Neural progenitor cell (in vitro differentiated cells): ENCODE measurements around the gene ADAMTS5. TPM values are rescaled to one million over a fixed set of nuclear protein-coding genes. Genes with fewer than 3 reads are reported as not detected.

Experiments
- DNase-seq: peaks from one replicate; pipeline ENCODE4 v3.0.0-alpha.2; 2016; ENCODE audit warnings: low spot score
- H2AFZ ChIP-seq: fragments of 200-600 bp; sonication (generic); replicated peaks from 2 replicates; pipeline ENCODE4 v1.6.1; 2016; ENCODE audit warnings: antibody characterized with exemption
- H3F3A ChIP-seq: fragments of 200-600 bp; sonication (generic); 2 replicates; pipeline ENCODE4 v1.6.1; 2016; ENCODE audit warnings: antibody characterized with exemption, low read depth
- H3K27ac ChIP-seq: fragments of 200-600 bp; sonication (generic); 2 replicates; pipeline ENCODE4 v1.5.1; 2016; ENCODE audit warnings: mild to moderate bottlenecking
- H3K27me3 ChIP-seq: fragments of 200-600 bp; sonication (generic); 2 replicates; pipeline ENCODE4 v1.6.1; 2016; ENCODE audit warnings: mild to moderate bottlenecking, moderate library complexity
- H3K36me3 ChIP-seq: fragments of 200-600 bp; sonication (generic); 2 replicates; pipeline ENCODE4 v1.5.1; 2016
- H3K4me1 ChIP-seq: fragments of 200-600 bp; sonication (generic); 2 replicates; pipeline ENCODE4 v1.6.1; 2016; ENCODE audit warnings: mixed run types
- H3K4me2 ChIP-seq: fragments of 200-600 bp; sonication (generic); 2 replicates; pipeline ENCODE4 v1.6.1; 2016
- H3K4me3 ChIP-seq: fragments of 200-600 bp; sonication (generic); 2 replicates; pipeline ENCODE4 v1.5.1; 2016
- H3K79me2 ChIP-seq: fragments of 200-600 bp; sonication (generic); 2 replicates; pipeline ENCODE4 v1.6.1; 2016; ENCODE audit warnings: low read depth
- H3K9ac ChIP-seq: fragments of 200-600 bp; sonication (generic); 2 replicates; pipeline ENCODE4 v1.6.1; 2016
- H3K9me3 ChIP-seq: fragments of 200-600 bp; sonication (generic); 2 replicates; pipeline ENCODE4 v1.5.1; 2016; ENCODE audit warnings: low read depth
- H4K20me1 ChIP-seq: fragments of 200-600 bp; sonication (generic); 2 replicates; pipeline ENCODE4 v1.6.1; 2016; ENCODE audit warnings: low read depth
- H3K27ac Mint-ChIP-seq: 3 replicates; pipeline ENCODE4 v1.8.0; 2021; ENCODE audit warnings: mixed read lengths
- H3K27me3 Mint-ChIP-seq: 2 replicates; pipeline ENCODE4 v1.8.0; 2022; ENCODE audit warnings: low read depth, mild to moderate bottlenecking, inconsistent platforms, moderate library complexity, mixed read lengths; ENCODE audit not compliant: insufficient read depth
- H3K36me3 Mint-ChIP-seq: 3 replicates; pipeline ENCODE4 v1.8.0; 2021; ENCODE audit warnings: mixed read lengths
- H3K4me1 Mint-ChIP-seq: 3 replicates; pipeline ENCODE4 v1.8.0; 2021; ENCODE audit warnings: mixed read lengths
- H3K4me3 Mint-ChIP-seq: 3 replicates; pipeline ENCODE4 v1.8.0; 2021; ENCODE audit warnings: mild to moderate bottlenecking, moderate library complexity, mixed read lengths
- H3K9me3 Mint-ChIP-seq: 3 replicates; pipeline ENCODE4 v1.8.0; 2020; ENCODE audit warnings: mixed read lengths
- CTCF ChIP-seq: fragments of 200-600 bp; sonication (generic); IDR thresholded peaks from 2 replicates; pipeline ENCODE4 v1.5.1; 2017; ENCODE audit warnings: antibody characterized with exemption, mild to moderate bottlenecking
- EZH2 ChIP-seq: fragments of 200-600 bp; sonication (generic); IDR thresholded peaks from 2 replicates; pipeline ENCODE4 v1.6.1; 2017; ENCODE audit warnings: antibody characterized with exemption, mild to moderate bottlenecking, moderate library complexity
- EZH2phosphoT487 ChIP-seq: fragments of 200-600 bp; sonication (generic); IDR thresholded peaks from 2 replicates; pipeline ENCODE4 v1.6.1; 2017; ENCODE audit warnings: antibody characterized with exemption
- total RNA-seq: library from RNA; depleted of rRNA; stranded (reverse); fragments of >200 nt; gene quantifications from 2 replicates; pipeline ENCODE4 v1.2.3, GENCODE V29; 2015; ENCODE audit warnings: low replicate concordance

Gene ADAMTS5
- total RNA-seq, 1 donor from 2014 or later = not detected

DNA sequence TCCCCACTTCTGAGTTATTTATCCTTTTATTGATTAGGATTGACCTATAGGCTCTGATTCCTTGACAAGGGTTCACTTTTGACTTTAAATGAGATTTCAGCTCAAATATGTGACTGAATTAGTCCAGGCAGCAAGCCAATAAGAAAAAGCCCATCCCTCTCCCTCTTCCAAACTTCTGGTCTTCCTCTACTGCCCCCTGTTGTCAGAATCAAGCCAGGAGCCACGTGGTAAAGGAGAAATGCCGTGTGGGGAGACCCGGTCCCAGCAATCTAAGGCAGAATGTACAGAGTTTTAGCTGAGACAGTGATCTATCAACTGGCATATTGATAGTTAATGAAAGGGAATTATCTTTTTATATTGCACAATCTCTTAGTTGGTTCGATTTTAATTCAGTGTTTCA is 5.2 kb downstream of the ADAMTS5 start:
- Histone ChIP-seq H3K27ac (no peak overlapping the region), H3K9ac (no peak overlapping the region), H3K79me2 (no peaks in the 10 kb centered on the region), H3K4me2 (no peak overlapping the region), H3F3A (no peaks in the 10 kb centered on the region), H4K20me1 (no peaks in the 10 kb centered on the region), H2AFZ (no peak overlapping the region), H3K4me1 (no peaks in the 10 kb centered on the region), H3K9me3 (no peaks in the 10 kb centered on the region), H3K36me3 (no peaks in the 10 kb centered on the region), H3K27me3 (peaks cover 32% of the 10 kb centered on the region), H3K4me3 (no peak overlapping the region)
- peak; percentile 32 for DNase-seq
- Mint-ChIP-seq H3K36me3 (no peaks in the 10 kb centered on the region), H3K4me3 (no peak overlapping the region), H3K4me1 (no peaks in the 10 kb centered on the region), H3K9me3 (no peaks in the 10 kb centered on the region), H3K27ac (no peak overlapping the region), H3K27me3 (peaks cover 14% of the 10 kb centered on the region)
- TF ChIP-seq CTCF = peak; percentile 54
- TF ChIP-seq EZH2 = no peak

GRCh38 chr21:26958788-26959187 is 8.1 kb downstream of the ADAMTS5 start:
- no peaks in the 10 kb centered on the region for H3K36me3 ChIP-seq
- peaks cover 8% of the 10 kb centered on the region for H3K27me3 ChIP-seq
- no peak overlapping the region for H2AFZ ChIP-seq
- Mint-ChIP-seq H3K4me1 (no peaks in the 10 kb centered on the region), H3K36me3 (no peaks in the 10 kb centered on the region), H3K27me3 (no peaks in the 10 kb centered on the region), H3K27ac (no peak overlapping the region), H3K4me3 (no peak overlapping the region), H3K9me3 (no peaks in the 10 kb centered on the region)
- H3K27ac ChIP-seq = no peak overlapping the region
- no peaks in the 10 kb centered on the region for H3F3A ChIP-seq
- H3K4me1 ChIP-seq = no peaks in the 10 kb centered on the region
- no peak for TF ChIP-seq CTCF
- no peak for TF ChIP-seq EZH2phosphoT487
- no peak for TF ChIP-seq EZH2
- no peaks in the 10 kb centered on the region for H4K20me1 ChIP-seq
- H3K79me2 ChIP-seq = no peaks in the 10 kb centered on the region
- H3K9me3 ChIP-seq = no peaks in the 10 kb centered on the region
- H3K4me2 ChIP-seq = no peak overlapping the region
- no peak overlapping the region for H3K4me3 ChIP-seq
- DNase-seq = no peak
- no peak overlapping the region for H3K9ac ChIP-seq

DNA sequence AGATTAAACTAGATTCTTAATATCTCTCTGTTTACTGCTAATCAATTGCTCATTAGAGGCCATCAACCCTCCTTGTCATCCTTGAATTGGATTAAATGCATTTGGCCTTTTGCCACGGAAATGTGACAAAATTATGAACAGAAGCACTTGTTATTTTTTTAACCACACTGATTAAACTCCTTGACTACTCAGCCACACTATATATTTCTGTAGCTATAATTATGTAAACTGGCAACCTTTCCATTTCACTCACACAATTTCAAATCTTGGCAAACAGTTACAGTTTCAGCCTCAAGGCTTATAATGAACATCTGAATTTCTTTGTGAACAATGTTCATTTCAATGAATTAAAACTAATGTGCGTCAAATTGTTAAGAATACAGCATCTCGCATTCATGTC is 10.1 kb downstream of the ADAMTS5 start:
- no peaks in the 10 kb centered on the region for H3K36me3 Mint-ChIP-seq
- H3K4me1 ChIP-seq = peaks cover 9% of the 10 kb centered on the region
- no peak overlapping the region for H3K4me2 ChIP-seq
- no peak overlapping the region for H2AFZ ChIP-seq
- no peaks in the 10 kb centered on the region for H3K9me3 ChIP-seq
- no peaks in the 10 kb centered on the region for H3F3A ChIP-seq
- TF ChIP-seq CTCF (no peak), EZH2 (no peak)
- no peaks in the 10 kb centered on the region for H3K4me1 Mint-ChIP-seq
- no peak for DNase-seq
- H3K27me3 ChIP-seq = no peaks in the 10 kb centered on the region
- no peaks in the 10 kb centered on the region for H3K36me3 ChIP-seq
- H3K27ac Mint-ChIP-seq = no peak overlapping the region
- H3K9ac ChIP-seq = no peak overlapping the region
- no peaks in the 10 kb centered on the region for H3K27me3 Mint-ChIP-seq
- H3K4me3 Mint-ChIP-seq = no peak overlapping the region
- no peak overlapping the region for H3K4me3 ChIP-seq
- no peaks in the 10 kb centered on the region for H3K79me2 ChIP-seq
- no peak overlapping the region for H3K27ac ChIP-seq
- H4K20me1 ChIP-seq = no peaks in the 10 kb centered on the region
- H3K9me3 Mint-ChIP-seq = no peaks in the 10 kb centered on the region

DNA sequence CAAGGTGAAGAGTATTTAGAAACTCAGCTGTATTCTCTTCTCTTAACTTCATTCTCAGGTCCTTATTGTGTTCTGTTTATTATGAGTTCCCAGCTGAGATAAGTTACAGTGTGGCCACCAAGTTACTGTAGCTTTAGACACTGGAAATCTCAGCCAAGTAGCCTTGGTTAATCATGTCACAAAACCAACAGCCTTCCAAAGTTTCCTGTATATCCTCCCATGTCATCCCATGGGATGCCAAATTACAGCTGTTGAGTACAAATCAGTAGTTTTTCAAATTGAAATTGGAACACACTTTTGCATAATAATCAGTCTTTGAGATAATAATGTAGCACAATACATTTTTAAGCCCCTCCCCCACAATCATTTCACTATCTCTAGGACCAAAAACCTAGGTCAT is 10.7 kb downstream of the ADAMTS5 start:
- Mint-ChIP-seq H3K9me3 (no peaks in the 10 kb centered on the region), H3K4me1 (no peaks in the 10 kb centered on the region), H3K36me3 (no peaks in the 10 kb centered on the region), H3K27ac (no peak overlapping the region), H3K4me3 (no peak overlapping the region), H3K27me3 (no peaks in the 10 kb centered on the region)
- H3K4me1 ChIP-seq = peaks cover 9% of the 10 kb centered on the region
- no peaks in the 10 kb centered on the region for H4K20me1 ChIP-seq
- no peak for DNase-seq
- no peaks in the 10 kb centered on the region for H3K79me2 ChIP-seq
- TF ChIP-seq EZH2phosphoT487 (no peak), CTCF (no peak), EZH2 (no peak)
- no peak overlapping the region for H3K4me2 ChIP-seq
- H2AFZ ChIP-seq = no peak overlapping the region
- H3K36me3 ChIP-seq = no peaks in the 10 kb centered on the region
- H3K9ac ChIP-seq = no peak overlapping the region
- H3K9me3 ChIP-seq = no peaks in the 10 kb centered on the region
- H3K4me3 ChIP-seq = no peak overlapping the region
- no peaks in the 10 kb centered on the region for H3F3A ChIP-seq
- H3K27ac ChIP-seq = no peak overlapping the region
- no peaks in the 10 kb centered on the region for H3K27me3 ChIP-seq
